Stimulated activated CD8-positive, alpha-beta memory T cell treated with anti-CD3 and anti-CD28 coated beads, Interleukin-7, amount 100 ng/mL, for 1 hour (primary cell): ENCODE data around the gene EBP.

Experiments
- DNase-seq, 2 donors: peaks; one replicate each; pipeline ENCODE4 v3.0.0-alpha.2; 2020; ENCODE audit warnings: low read depth in 2 of 2

Gene EBP

DNA sequence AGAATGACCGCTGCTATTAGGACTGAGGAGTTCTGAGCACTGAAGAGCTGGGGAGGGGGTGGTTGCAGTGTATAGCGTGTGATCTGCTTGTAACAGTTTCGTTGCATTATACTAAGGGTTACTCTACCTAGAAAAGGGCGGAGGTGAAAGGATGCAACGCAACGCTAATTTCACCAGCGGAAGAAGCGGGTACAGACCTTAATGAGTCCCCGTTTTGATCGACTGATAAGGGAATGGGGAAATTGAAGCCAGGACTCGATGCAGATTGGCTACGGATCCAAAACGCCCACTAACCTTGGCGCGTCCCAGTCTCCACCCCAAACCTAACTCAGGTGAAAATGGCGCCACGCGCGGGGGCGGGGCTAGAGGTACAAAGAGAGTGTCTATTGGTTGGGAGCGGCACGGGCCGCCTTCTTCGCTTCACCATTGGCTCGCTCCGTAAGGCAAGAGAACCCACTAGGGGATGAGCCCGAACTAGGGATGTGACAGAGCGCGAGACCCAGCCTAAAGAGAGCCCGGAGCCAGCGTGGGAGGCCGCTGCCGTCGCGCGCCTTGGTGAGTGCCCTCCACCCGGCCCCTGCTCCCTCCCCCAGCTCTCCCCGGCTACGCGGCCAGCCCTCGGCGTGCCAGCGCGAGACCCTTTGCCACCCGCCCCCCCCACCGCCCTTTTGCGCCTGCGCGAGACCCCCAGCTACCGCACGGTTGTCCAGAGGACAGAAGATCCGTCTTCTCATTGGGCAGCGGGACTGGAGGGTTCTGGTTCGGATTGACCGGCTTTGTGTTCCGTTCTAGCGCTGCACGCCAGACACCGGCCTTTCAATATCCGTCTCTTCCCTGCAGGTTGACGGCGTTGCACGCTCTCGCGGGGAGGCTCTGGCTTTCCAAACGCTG, at the start of gene EBP:
TSS of gene EBP (plus strand) at position 456 of the 891 bp plus-strand sequence. CDS start 1,964 bp downstream, outside the sequence.
- peak; percentile 78 to 81 for DNase-seq

DNA sequence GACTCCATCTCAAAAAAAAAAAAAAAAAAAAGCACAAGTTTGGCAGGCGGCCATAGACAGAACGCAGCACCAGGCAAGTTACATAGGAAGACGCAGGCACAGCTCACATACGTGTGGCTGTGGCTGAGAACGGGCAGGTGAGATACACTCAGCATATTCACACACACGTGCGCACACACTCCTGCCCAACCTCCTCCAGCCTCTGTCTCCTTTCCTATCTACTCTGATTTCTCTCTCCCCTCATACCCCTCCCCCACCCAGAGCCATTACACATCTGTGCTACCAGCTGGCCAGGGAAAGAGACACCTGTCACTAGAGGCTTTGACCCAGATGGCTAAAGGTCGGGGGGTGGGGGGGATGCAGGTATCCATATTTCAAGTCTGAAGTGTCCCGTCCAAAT, 49.4 kb upstream of the EBP start:
- no peak for DNase-seq

DNA sequence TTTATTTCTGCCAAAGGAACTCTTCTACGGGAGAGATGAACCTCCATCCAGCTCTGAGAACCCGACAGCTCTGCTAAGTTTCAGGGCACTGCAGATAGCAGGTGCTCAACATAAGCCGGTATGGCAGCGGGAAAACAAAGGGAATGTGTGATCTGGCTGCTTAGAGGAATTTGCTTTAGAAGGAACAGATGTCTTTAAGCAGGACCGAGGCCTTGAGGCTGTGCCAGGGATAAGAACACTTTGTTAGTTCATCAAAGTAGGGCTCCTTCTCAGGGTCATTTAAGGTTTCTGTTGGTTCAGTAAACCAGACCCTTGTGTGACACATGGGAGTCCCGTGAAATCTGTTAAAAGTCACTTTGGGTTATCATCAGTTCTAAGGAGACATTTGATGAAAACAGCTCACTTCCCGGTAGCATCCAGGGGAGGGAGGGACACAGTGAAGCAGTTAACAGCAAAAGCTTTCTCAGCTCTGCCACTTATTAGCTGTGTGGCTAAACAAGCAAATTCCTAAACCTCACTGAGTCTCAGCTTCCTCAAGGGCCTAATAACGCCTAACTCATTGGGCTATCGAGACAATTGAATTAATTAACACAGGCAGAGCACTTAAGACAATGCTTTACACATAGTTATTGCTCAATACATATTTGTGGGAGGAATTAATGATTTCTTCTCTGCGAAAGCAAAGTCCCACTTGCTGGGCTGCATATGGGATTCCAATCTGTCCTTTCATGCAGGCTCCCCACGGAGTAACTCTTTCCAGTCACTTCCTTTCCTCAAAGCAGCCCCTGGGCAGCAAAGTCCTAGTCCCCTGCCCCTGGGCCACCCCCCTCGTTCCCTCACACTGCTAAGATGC, 48.5 kb upstream of the EBP start:
- no peak for DNase-seq

DNA sequence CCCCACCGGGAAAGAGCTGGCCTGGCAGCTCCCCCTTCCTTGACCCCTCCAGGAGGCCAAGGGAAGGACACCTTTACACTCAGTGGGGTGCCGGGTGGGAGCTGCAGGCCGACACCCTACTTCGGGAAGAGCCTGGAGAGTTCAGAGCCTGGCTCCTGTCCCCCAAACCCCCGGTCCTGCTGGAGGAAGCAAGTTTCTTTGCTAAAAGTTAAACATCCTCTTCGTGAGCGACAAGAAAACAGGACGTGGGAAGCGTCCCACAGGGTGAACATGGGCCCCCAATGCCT, 48.0 kb upstream of the EBP start:
- no peak for DNase-seq

DNA sequence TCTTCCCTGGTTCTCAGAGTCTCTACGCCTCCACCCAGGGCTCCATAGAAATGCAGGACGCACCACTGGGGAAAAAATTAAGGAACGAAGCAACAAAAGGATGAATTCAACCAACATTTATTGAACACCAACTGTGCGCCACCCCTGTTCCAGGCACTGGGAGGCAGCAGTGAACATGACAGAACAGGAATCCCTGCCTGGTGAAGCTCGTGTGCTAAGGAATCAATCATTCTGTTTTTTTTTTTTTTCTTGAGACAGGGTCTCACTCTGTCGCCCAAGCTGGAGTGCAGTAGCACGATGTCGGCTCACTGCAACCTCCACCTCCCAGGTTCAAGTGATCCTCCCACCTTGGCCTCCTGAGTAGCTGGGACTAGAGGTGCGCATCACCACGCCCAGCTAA, 47.5 kb upstream of the EBP start:
- no peak for DNase-seq

DNA sequence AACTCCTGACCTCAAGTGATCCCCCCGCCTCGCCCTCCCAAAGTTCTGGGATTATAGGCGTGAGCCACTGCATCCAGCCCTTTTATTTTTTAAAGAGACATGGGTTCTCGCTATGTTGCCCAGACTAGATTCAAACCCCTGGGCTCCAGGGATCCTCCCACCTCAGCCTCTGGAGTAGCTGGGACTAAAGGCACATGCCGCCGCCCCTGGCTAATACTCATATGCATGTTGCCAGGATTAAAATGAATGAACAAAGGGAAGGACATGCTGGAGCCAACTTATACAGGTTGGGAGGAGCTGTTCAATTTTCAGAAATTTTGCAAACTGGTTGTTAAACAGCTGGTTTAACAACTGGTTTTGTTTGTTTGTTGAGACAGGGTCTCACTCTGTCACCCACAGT, 47.0 kb upstream of the EBP start:
- DNase-seq, result no peak

DNA sequence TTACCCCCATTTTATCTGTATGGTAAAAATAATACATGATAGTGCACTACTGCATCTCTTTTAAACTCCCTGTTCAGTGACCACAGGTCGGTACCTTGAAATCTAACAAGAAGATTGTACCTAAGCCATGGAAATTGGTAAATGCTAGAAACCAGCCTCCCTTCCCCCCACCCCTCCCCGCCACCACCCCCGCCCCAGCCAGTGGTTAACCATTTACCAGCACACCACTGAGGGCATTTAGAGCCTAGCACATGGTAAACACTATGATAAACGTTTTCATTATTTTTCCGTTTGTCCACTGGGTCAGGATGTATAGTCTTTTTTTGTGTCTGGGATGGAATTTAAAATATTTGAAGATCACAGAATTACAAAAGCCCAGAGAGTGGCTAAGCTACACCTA, 46.3 kb upstream of the EBP start:
- DNase-seq, result no peak

DNA sequence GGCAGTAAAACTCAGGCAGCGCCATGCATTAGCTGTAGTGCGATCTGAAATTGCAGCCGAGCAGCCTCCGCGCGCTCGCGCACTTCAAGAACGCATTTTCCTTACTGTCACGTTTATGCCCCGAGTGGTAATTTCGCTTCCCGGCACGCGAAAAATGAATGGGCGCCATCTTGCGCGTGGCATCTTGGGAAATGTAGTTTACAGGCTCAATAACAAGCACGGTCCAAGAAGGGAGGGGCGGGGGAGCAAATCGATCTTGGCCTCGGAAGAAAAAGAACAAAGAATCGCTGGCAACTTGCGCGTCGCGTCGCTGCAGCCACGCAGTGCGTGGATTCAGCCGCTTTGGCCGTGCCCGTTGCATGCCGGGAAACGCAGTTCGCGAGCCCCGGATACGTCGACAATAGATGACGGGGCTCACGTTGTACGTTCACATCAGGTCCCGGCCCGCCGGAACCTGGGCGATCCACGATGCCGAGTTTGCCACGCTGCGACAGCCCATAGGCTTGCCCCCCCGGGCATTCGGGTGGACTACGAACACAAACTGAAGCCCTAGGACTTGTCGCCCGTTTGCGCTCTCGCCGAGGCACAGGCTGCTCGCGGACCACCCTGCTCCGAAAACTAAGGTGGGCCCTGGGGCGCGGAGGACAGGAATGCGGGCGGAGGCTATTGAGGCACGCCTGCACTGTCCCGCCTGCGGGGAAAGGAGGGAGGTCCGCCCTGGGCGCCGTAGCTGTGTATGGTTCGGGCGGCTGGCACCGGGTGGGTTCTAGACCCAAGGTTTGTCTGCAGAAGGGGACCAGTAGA, 45.6 kb upstream of the EBP start, which contains the start of gene FTSJ1:
TSS of gene FTSJ1 (plus strand) at position 426 of the 804 bp plus-strand sequence. CDS start 1,849 bp downstream, outside the sequence.
- peak; percentile 66 to 70 for DNase-seq

DNA sequence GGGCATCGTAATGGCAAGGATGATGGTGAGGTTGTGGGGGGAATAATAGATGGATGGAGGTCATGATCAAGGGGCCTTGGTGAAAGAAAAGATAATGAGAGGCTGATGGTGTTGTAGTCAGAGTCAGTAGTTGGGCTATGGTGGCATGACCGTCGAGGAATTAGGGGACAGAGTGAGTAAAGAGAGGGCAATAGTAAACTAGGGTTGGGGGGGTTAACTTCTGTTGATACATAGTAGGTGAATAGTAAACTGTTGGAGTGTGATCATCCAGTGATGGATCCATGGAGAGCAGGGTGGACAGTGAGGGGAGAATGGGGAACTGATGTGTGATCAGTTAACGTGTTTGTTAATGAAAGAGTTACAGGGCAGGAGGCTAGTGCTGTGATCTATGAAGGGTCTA, 44.7 kb upstream of the EBP start:
- DNase-seq, result no peak

DNA sequence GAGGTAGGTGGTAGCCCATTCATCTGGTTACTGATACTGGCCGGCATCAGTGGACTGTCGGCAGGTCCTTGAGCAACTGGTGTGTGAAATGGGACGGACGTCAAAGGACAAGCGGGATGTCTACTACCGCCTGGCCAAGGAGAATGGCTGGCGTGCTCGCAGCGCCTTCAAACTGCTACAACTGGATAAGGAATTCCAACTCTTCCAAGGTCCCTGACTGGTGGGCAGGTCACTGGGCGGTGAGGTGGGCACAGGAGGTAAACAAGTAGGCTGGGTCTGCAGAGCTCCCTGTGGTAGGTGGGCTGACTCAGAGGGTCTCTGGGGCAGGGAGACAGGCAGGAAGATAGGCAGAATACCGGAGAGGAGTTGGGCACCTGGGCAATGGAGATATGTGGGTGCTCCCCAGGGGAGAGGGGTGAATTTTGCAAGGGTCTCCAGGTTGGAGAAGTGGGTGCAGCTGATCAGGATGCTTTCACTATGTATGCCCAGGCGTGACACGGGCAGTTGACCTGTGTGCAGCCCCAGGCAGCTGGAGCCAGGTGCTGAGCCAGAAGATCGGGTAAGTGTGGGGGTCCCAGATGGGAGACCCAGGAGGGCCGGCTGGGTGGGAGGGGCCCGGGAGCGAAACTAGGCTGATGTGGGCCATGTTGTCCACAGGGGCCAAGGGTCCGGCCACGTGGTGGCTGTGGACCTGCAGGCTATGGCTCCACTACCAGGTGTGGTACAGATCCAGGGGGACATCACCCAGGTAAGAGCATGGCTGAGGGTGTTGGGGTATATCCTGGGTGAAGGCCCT, 43.5 kb upstream of the EBP start:
- no peak for DNase-seq

DNA sequence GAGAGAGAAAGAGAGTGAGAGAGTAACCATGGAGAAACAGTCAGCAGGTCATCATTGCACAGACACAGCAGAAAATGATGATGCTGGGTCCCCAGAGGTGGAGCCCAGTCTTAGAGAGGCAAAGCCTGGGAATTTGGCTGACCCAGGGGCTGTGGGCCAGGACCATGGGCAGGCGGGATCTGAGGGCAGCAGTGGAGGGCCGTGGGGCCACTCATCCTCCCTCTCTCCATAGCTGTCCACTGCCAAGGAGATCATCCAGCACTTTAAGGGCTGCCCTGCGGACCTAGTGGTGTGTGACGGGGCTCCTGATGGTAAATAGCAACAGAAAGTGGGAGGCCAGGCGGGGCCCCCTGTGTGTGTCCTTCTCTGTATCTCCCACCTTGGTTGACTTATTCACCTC, 42.8 kb upstream of the EBP start:
- no peak for DNase-seq

DNA sequence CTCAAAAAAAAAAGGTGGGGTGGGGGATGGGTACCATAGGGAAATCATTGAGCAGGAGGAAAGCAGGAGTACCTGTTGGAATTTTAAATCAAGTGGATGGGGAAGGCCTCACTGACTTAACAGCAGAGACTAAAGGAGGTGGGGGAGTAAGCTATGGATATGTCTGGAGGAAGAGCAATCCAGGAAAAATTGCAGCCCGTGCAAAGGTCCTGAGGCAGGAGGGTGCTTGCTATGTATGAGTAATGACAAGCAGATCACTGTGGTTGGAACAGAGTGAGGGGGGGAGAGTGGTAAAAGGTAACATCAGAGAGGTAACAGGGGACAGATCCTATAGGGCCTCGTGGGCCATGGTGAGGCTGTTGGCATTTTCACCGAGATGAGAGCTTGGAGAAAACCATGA, 41.5 kb upstream of the EBP start:
- DNase-seq, result no peak

DNA sequence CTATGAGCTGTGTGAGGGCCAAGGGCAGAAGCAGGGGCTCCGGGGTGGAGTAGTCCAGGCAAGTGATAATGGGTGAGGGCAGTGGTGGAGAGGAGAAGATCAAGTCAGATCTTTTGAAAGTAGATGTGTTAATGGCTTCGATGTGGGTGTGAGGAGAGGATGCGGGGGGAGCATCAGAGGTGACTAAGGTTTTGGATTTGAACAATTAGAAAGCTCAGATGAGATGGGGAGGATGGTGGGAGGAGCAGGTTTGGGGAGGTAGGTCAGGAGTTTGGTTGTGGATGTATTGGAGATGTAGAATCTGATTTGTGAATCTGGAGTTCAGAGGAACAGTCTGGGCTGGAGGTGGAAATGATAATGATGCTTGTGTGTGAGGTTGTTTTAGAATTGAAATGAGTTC, 41.0 kb upstream of the EBP start:
- DNase-seq, result no peak

DNA sequence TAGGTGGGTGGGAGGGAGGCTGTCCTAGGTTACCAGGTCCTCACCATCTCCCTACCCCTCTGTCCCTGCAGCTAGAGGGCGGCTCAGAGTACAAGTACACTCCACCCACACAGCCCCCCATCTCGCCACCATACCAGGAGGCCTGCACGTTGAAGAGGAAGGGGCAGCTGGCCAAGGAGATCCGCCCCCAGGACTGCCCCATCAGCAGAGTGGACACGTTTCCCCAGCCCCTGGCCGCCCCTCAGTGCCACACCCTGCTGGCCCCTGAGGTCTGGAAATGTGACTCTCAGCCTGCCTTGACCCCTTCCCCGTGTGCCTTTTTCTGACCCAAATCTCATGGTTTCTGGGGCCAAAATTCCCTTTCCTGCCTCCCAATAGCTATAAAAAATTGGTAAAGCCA, 39.1 kb upstream of the EBP start:
- DNase-seq, result no peak

DNA sequence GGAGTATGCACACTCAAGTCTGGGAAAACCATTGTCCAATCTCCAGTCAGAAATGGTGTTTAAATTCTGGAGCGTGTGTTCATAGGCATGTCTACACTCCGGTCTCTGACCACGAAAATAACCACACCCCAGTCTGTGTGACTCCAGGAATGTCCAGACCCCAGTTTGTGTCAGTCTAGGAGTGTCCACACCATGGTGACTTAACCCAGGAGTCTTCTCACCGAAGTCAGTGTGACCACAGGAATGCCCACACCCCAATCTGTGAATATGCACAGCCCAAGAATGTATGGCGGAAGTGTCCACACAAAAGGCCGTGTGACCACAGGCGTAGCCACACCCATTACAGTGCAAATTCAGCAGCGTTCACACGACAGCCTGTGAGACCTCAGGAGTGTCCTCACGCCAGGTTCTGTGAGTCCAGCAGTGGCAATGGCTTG, 34.2 kb upstream of the EBP start:
- no peak for DNase-seq

DNA sequence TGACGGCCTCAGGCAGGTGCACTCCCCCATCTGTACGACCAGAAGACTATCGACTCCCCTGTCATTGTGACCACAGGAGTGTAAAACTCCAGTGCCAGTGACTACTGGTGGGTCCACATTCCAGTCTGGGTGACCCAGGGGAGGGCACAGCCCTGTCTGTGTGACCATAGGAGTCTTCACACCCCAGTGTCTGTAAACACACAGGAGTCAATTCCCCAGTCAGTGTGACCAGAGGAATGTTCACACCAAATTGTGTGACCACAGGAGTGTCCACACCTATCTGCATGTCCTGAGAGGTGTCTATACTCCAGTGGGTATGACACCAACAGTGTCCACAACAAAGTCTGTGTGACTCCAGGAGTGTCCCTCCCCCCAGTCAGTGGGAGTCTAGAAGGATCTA, 33.6 kb upstream of the EBP start:
- no peak for DNase-seq

DNA sequence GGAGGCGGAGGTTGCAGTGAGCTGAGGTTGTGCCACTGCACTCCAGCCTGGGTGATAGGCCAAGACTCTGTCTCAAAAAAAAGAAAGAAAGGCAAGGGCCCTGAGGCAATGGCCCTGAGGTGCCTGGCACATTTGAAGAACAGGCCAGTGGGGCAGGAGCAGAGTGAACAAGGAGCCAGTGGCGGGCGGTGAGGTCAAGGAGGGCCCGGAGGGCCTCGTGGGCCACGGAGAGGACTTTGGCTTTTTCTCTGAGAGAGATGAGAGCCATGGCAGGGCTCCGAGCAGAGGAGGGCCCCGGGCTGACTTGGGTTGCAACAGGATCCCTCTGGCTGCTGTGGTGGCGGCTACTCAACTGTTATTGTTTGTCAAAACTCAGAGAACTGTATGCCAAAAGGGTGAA, 32.3 kb upstream of the EBP start:
- DNase-seq, result no peak

DNA sequence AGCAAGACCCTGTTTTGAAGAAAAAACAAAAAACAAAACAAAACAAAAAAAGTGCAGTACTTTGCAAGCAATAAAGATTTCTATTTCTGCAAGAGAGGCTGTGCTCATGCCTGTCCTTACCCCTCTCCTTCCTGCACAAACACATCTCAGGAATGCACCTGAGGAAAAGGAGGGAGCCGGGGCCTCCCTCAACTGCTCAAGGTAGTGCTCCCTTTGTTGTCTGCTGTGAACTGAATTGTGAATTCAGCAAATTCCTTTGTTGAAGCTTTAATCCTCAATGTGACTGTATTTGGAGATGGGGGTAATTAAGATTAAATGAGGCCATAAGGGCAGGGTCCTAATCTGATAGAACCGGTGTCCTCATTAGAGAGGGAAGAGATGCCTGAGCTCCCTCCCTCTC, 31.7 kb upstream of the EBP start:
- DNase-seq, result no peak

DNA sequence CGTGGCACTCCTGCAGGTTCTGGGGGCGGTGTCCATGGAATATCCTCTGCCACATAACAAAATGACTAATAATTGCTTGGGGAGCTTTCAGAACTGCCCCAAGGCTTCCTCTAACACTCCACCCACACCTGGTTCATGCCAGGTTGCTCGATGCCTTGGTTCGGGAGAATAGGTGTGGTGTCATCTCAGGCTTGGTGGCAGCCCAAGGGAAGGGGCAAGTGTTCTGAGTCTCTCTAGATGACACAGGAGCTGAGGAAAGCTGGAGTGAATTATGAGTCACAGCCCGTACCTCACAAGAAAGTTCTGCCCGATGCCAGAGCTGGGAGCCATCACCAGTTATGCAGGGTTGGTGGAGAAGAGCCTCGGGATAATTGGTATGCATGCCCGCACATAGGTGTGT, 30.9 kb upstream of the EBP start:
- no peak for DNase-seq

DNA sequence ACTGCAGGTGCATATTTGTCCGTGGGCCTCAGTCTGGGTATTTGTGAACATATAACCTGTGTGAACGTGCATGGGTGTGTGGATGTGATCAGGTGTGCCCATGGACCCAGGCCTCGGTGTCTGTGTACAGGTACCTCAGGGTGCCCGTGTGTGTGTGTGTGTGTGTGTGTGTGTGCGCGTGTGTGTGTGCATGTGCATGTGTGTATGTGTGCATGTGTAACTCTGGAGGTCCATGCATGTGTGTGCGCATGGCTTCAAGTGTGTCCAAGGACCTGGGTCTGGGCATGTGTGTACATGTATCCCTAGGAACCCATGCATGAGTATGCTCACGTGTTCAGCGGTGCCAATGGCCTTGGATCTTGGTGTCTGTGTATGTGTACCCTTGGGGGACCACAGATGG, 29.8 kb upstream of the EBP start:
- no peak for DNase-seq

DNA sequence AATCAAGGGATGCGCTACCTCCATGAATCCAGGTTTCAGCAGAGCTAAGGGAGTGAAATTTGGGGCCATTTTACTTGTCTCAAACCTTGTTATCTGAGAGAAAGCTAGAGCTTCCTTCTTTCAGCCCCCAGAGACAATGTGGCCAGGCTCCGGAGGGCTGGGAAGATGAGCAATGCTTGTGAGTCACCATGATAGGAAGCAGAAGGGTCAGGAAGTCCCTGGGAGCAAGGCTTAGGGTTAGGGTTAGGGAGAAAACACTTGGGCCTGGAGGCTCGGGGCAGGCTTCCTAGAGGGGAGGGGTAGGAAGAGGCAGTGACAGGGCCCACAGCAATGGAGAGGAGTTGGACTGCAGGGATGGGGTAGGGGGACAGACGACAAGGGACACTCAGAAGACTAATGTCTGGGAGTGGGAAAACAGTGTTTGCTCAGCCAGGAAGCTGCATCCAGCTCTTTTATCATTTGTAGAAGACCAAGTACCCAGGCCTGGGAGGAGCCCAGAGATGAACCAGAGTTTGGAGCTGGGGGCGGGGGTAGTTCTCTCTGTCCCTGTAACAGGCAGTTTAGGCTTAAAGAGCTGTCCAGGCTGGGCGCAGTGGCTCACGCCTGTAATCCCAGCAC, 29.2 kb upstream of the EBP start:
- no peak for DNase-seq
